ENCODE data around the gene IQCK.

IQCK gene

GRCh38 chr16:19753815-19754643, 36.0 kb downstream of the IQCK start:
- no peak overlapping the region for H3K4me3 ChIP-seq
- H3K36me3 ChIP-seq (ENCODE audit: insufficient read depth, low read length) = no peaks in the 10 kb centered on the region
- no peaks in the 10 kb centered on the region for H3K9me3 ChIP-seq (ENCODE audit: low read depth, low read length)
- no peak overlapping the region for H3K27ac ChIP-seq
- DNase-seq (ENCODE audit: low read depth, low spot score) = no peak
- no peak overlapping the region for H3K9ac ChIP-seq (ENCODE audit: insufficient read length)
- TF ChIP-seq EZH2 (IDR thresholded peaks at IDR 0.05) = no peak
- TF ChIP-seq POLR2AphosphoS5 (IDR thresholded peaks at IDR 0.05; ENCODE audit: borderline replicate concordance, low read depth, low read length) = no peak
- TF ChIP-seq FOXP2 (optimal IDR thresholded peaks at IDR 0.05; ENCODE audit: control extremely low read depth, extremely low read length, insufficient read depth) = no peak

- TF ChIP-seq EZH2 (IDR thresholded peaks at IDR 0.05) (no peak), FOXP2 (optimal IDR thresholded peaks at IDR 0.05; ENCODE audit: control extremely low read depth, extremely low read length, insufficient read depth) (no peak)
- no peak overlapping the region for H3K27ac ChIP-seq
- H3K36me3 ChIP-seq (ENCODE audit: insufficient read depth, low read length) = no peaks in the 10 kb centered on the region
- no peak overlapping the region for H3K4me3 ChIP-seq
- H3K9ac ChIP-seq (ENCODE audit: insufficient read length) = no peak overlapping the region
- no peaks in the 10 kb centered on the region for H3K9me3 ChIP-seq (ENCODE audit: low read depth, low read length)
- DNase-seq (ENCODE audit: low read depth, low spot score) = no peak
Measured at GRCh38 chr16:19754644-19755036, 36.6 kb downstream of the IQCK start.

GRCh38 chr16:19755268-19755667, 37.2 kb downstream of the IQCK start:
- H3K9me3 ChIP-seq (ENCODE audit: low read depth, low read length) = no peaks in the 10 kb centered on the region
- H3K9ac ChIP-seq (ENCODE audit: insufficient read length) = no peak overlapping the region
- DNase-seq (ENCODE audit: low read depth, low spot score) = no peak
- TF ChIP-seq FOXP2 (optimal IDR thresholded peaks at IDR 0.05; ENCODE audit: control extremely low read depth, extremely low read length, insufficient read depth) (no peak), EZH2 (IDR thresholded peaks at IDR 0.05) (no peak), POLR2AphosphoS5 (IDR thresholded peaks at IDR 0.05; ENCODE audit: borderline replicate concordance, low read depth, low read length) (no peak)
- no peak overlapping the region for H3K4me3 ChIP-seq
- no peak overlapping the region for H3K27ac ChIP-seq
- H3K36me3 ChIP-seq (ENCODE audit: insufficient read depth, low read length) = no peaks in the 10 kb centered on the region

- no peaks in the 10 kb centered on the region for H3K36me3 ChIP-seq (ENCODE audit: insufficient read depth, low read length)
- TF ChIP-seq EZH2 (IDR thresholded peaks at IDR 0.05) (no peak), FOXP2 (optimal IDR thresholded peaks at IDR 0.05; ENCODE audit: control extremely low read depth, extremely low read length, insufficient read depth) (no peak), POLR2AphosphoS5 (IDR thresholded peaks at IDR 0.05; ENCODE audit: borderline replicate concordance, low read depth, low read length) (no peak)
- H3K27ac ChIP-seq = no peak overlapping the region
- no peaks in the 10 kb centered on the region for H3K9me3 ChIP-seq (ENCODE audit: low read depth, low read length)
- H3K9ac ChIP-seq (ENCODE audit: insufficient read length) = no peak overlapping the region
- H3K4me3 ChIP-seq = no peak overlapping the region
- no peak for DNase-seq (ENCODE audit: low read depth, low spot score)
Measured at GRCh38 chr16:19757026-19757425, 39.0 kb downstream of the IQCK start.

GRCh38 chr16:19757762-19758595, 39.9 kb downstream of the IQCK start:
- no peak overlapping the region for H3K9ac ChIP-seq (ENCODE audit: insufficient read length)
- no peaks in the 10 kb centered on the region for H3K9me3 ChIP-seq (ENCODE audit: low read depth, low read length)
- TF ChIP-seq FOXP2 (optimal IDR thresholded peaks at IDR 0.05; ENCODE audit: control extremely low read depth, extremely low read length, insufficient read depth) = no peak
- no peak for TF ChIP-seq POLR2AphosphoS5 (IDR thresholded peaks at IDR 0.05; ENCODE audit: borderline replicate concordance, low read depth, low read length)
- no peak for TF ChIP-seq EZH2 (IDR thresholded peaks at IDR 0.05)
- no peak overlapping the region for H3K4me3 ChIP-seq
- DNase-seq (ENCODE audit: low read depth, low spot score) = no peak
- no peaks in the 10 kb centered on the region for H3K36me3 ChIP-seq (ENCODE audit: insufficient read depth, low read length)
- H3K27ac ChIP-seq = no peak overlapping the region

- Histone ChIP-seq H3K9ac (ENCODE audit: insufficient read length) (no peak overlapping the region), H3K27ac (no peak overlapping the region), H3K36me3 (ENCODE audit: insufficient read depth, low read length) (no peaks in the 10 kb centered on the region), H3K9me3 (ENCODE audit: low read depth, low read length) (no peaks in the 10 kb centered on the region), H3K4me3 (no peak overlapping the region)
- DNase-seq (ENCODE audit: low read depth, low spot score) = no peak
- TF ChIP-seq EZH2 (IDR thresholded peaks at IDR 0.05) = no peak
- TF ChIP-seq POLR2AphosphoS5 (IDR thresholded peaks at IDR 0.05; ENCODE audit: borderline replicate concordance, low read depth, low read length) = no peak
- no peak for TF ChIP-seq FOXP2 (optimal IDR thresholded peaks at IDR 0.05; ENCODE audit: control extremely low read depth, extremely low read length, insufficient read depth)
Measured at GRCh38 chr16:19760356-19761060, 42.4 kb downstream of the IQCK start.

- Histone ChIP-seq H3K4me3 (no peak overlapping the region), H3K9ac (ENCODE audit: insufficient read length) (no peak overlapping the region), H3K27ac (no peak overlapping the region), H3K9me3 (ENCODE audit: low read depth, low read length) (no peaks in the 10 kb centered on the region), H3K36me3 (ENCODE audit: insufficient read depth, low read length) (no peaks in the 10 kb centered on the region)
- DNase-seq (ENCODE audit: low read depth, low spot score) = no peak
- TF ChIP-seq EZH2 (IDR thresholded peaks at IDR 0.05) = no peak
- TF ChIP-seq POLR2AphosphoS5 (IDR thresholded peaks at IDR 0.05; ENCODE audit: borderline replicate concordance, low read depth, low read length) = no peak
- TF ChIP-seq FOXP2 (optimal IDR thresholded peaks at IDR 0.05; ENCODE audit: control extremely low read depth, extremely low read length, insufficient read depth) = no peak
Measured at GRCh38 chr16:19765860-19766553, 47.9 kb downstream of the IQCK start.

Measured in SK-N-MC (cell line).